D721Med (cell line): ENCODE data around the gene ROR1.

Source experiments
- DNase-seq: peaks from one replicate; pipeline ENCODE4 v3.0.0; 2011; ENCODE audit warnings: low spot score; ENCODE audit not compliant: insufficient read length
- FAIRE-seq: peaks from 2 replicates; lab custom pipeline; 2011; peaks lifted over from hg19 to GRCh38; lab: Jason Lieb, UNC
- CTCF ChIP-seq: IDR thresholded peaks from 2 replicates; pipeline ENCODE4 v1.5.1; 2012; ENCODE audit warnings: mild to moderate bottlenecking, control low read depth; ENCODE audit not compliant: insufficient read depth; ENCODE audit errors: missing control alignments

The ROR1 gene

DNA sequence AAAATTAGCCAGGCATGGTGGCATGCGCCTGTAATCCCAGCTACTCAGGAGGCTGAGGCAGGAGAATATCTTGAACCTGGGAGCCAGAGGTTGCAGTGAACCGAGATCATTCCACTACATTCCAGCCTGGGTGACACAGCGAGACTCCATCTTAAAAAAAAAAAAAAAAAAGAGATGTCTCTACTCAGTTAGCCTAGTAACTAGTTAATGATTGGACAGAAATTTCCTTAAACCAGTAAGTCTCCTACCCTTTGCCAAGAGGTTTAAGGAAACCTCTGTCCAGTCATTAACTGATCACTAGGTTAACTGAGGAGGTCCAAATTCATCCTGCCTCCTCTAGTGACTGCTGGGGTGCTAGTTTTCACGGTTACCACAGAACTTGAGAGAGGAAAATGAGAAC is 285.7 kb downstream of the ROR1 start:
- TF ChIP-seq CTCF = no peak
- DNase-seq = no peak
- no peak for FAIRE-seq

- DNase-seq (no peak), FAIRE-seq (no peak)
- no peak for TF ChIP-seq CTCF
Measured at GRCh38 chr1:64060611-64061302, 286.9 kb downstream of the ROR1 start.

DNA sequence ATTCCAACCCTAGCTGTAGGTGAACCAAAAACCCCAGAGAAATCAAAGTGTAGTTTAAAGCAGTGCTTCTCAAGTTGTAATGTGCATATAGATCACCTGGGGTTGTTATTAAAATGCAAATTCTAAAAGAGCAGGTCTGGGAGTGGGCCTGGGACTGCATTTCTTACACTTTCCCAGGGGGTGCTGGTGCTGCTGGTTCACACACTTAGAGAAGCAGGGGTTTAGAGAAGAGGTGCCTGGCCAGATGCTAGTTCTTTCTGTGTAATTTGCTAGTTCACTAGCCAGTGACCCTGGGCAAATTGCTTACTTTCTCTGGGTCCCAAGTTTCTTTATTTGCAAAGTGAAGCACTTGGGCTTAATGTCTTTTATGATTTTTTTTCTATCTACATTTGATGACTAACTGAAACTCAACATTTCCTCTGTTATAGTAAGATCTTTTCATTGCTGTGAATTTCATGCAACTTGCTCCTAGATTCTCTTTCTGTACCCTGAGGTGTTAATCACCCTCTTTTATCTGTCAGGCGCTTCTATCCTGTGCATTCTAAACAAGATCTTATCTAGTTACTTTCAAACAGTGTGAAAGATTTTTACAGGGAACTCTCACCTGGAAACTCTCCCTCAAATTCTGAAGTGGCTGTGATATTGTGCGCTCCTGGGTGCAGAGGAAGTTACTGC is 287.8 kb downstream of the ROR1 start:
- no peak for TF ChIP-seq CTCF
- DNase-seq (no peak), FAIRE-seq (no peak)

- FAIRE-seq (no peak), DNase-seq (no peak)
- no peak for TF ChIP-seq CTCF
Measured at GRCh38 chr1:64062529-64062928, 288.7 kb downstream of the ROR1 start.

DNA sequence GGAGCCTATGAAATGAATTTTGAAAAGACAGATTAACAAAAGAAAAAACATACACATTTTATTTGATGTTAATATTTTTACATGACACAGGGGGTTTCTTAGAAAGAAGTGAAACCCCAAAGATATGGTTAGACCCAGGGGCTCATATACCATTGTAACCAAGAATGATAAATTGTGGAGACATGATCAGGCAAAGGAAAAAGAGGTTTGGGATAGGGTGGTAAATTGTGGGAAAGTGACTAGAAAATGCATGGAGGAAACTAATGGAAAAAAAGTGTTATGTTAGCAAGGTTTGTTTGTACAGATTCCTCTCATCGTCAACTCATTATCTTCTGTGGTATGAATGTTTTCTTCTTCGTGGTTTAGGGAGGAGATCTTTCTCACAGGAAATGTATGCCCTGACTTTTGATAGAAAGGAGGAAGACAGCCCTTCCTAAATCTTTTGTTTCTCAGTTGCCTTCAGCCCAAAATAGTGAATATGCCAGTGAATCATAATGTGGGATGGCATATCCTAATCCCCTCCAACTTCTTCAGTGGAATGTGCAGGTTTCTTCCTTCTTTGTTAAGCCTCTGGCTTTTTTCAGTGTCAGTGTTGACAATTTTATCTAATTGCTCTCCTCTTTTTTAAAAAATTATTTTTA is 289.2 kb downstream of the ROR1 start:
- DNase-seq = no peak
- FAIRE-seq = no peak
- TF ChIP-seq CTCF = no peak

- FAIRE-seq = no peak
- no peak for DNase-seq
- no peak for TF ChIP-seq CTCF
Measured at GRCh38 chr1:64065571-64065970, 291.8 kb downstream of the ROR1 start.
